GM12873 (cell line): ENCODE measurements around the gene TGM2.

Experiments
- TF ChIP-seq, protein P1 (sequence below): IDR thresholded peaks from 2 replicates; pipeline ENCODE4 v1.5.1; 2012; ENCODE audit warnings: low read depth, mild to moderate bottlenecking, moderate library complexity, low read length, control low read depth; ENCODE audit not compliant: insufficient read depth; ENCODE audit errors: missing control alignments

TGM2 gene

GRCh38 chr20:38209736-38210405 is 44.8 kb upstream of the TGM2 start:
- TF ChIP-seq, protein P1, sequence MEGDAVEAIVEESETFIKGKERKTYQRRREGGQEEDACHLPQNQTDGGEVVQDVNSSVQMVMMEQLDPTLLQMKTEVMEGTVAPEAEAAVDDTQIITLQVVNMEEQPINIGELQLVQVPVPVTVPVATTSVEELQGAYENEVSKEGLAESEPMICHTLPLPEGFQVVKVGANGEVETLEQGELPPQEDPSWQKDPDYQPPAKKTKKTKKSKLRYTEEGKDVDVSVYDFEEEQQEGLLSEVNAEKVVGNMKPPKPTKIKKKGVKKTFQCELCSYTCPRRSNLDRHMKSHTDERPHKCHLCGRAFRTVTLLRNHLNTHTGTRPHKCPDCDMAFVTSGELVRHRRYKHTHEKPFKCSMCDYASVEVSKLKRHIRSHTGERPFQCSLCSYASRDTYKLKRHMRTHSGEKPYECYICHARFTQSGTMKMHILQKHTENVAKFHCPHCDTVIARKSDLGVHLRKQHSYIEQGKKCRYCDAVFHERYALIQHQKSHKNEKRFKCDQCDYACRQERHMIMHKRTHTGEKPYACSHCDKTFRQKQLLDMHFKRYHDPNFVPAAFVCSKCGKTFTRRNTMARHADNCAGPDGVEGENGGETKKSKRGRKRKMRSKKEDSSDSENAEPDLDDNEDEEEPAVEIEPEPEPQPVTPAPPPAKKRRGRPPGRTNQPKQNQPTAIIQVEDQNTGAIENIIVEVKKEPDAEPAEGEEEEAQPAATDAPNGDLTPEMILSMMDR, result no peak

DNA sequence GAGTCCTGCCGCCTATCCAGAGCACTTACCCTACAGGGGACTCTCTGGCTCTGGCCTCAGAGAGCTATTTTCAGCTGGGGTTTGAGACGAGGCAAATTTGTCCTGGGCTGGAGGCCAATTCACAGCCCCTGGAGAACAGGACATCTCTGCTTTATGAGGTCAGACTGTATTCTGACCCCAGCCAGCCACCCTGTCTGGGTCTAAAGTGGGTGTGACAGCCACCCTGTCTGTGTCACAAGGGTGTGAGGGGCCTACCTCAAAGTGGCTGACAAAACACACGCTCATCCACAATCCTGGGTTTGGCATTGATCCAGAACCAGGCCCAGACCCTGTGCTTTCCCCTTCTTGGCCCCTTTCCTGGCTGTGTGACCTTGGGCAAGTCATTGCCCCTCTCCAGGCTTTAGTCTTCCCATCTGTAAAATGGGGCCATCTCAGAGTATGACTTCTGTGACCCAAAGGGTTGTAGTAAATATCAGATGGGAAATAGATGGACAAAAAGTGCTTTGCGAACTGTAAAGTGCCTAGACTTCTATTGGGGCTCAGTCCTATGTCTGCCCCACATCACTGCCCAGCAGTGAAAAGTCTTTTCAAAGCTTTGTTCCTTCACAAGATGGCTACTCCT is 44.1 kb upstream of the TGM2 start:
- TF ChIP-seq, protein P1, result no peak

GRCh38 chr20:38208523-38208922 is 43.5 kb upstream of the TGM2 start:
- TF ChIP-seq, protein P1, result no peak

GRCh38 chr20:38208088-38208487 is 43.0 kb upstream of the TGM2 start:
- TF ChIP-seq, protein P1, result no peak

DNA sequence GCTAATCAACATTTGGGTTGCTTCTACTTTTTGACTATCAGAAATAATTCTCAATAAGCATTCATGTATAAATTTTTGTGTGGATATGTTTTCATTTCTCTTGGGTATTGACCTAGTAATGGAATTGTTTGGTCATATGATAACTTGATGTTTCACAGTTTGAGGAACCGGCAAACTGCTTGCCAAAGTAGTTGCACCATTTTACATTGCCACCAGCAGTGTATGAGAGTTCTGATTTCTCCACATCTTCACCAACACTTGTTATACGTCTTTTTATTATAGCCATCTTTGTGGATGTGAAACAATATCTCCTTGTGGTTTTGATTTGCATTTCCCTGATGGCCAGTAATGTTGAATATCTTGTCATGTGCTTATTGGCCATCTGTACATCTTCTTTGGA is 42.6 kb upstream of the TGM2 start:
- TF ChIP-seq, protein P1, result no peak

DNA sequence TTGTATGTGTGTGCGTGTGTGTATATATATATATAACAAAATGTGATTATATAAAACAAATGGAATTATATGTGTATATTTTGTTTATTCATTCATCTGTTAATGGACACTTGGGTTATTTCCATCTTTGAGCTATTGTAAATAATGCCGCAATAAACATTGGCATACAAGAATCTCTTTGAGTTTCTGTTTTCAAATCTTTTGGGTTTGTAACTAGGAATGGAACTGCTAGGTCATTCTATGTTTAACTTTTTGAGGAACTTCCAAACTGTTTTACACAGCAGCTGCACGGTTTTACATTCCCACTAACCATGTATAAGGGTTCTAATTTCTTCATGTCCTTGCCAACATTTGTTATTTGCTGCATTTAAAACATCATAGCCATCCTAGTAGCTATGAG is 39.9 kb upstream of the TGM2 start:
- TF ChIP-seq, protein P1, result no peak

DNA sequence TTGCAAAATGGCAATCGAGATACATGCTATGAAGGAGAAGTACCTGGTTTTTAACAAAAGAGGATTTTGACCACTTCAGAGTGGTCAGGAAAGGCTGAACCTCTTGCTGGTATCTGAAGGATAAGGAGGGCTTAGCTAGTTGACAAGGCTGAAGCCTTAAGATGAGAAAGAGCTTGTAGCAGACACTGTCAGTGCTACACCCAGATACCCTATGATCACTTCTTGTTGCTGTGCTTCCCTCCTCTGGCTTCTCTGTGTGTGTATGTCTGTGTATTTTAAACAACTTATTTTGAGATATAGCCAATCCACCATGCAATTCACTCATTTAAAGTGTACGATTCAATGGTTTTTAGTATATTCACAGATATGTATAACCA is 38.9 kb upstream of the TGM2 start:
- TF ChIP-seq, protein P1, result no peak
